K562 (cell line): Measurements from ENCODE around the gene ADAMTS2.

Source experiments
- CTCF ChIP-seq, 3 experiments: IDR thresholded peaks in 2 of 3; conservative IDR thresholded peaks in 1 of 3; 2 replicates each; pipeline ENCODE4 v1.5.1; 2011 to 2012; ENCODE audit warnings: low read length in 3 of 3, mild to moderate bottlenecking in 3 of 3, control low read depth in 2 of 3, improper control_type of control experiment in 1 of 3, inconsistent platforms in 1 of 3, low read depth in 1 of 3, mixed read lengths in 1 of 3, moderate library complexity in 1 of 3; ENCODE audit not compliant: insufficient read depth in 2 of 3
- HDAC6 ChIP-seq: IDR thresholded peaks from 2 replicates; pipeline ENCODE4 v1.6.1; 2012; ENCODE audit warnings: low read depth, mild to moderate bottlenecking, control low read depth, inconsistent platforms, low read length, moderate library complexity
- MAZ ChIP-seq, 2 experiments: fragments of 450-650 bp in 1 of 2; sonication (generic) in 1 of 2; formaldehyde crosslinking; IDR thresholded peaks in 1 of 2; conservative IDR thresholded peaks in 1 of 2; 2 replicates each; pipeline versions ENCODE4 v1.4.0 to v1.5.0; 2020; ENCODE audit warnings: mild to moderate bottlenecking in 1 of 2, missing genetic modification reagents in 1 of 2
- POLR2A ChIP-seq: fragments of 450-650 bp; conservative IDR thresholded peaks from 2 replicates; pipeline ENCODE4 v1.6.1; 2016
- ZNF3 ChIP-seq: fragments of 250-450 bp; sonication (Bioruptor Pico); IDR thresholded peaks from 2 replicates; pipeline ENCODE4 v1.5.0; 2021; ENCODE audit warnings: mild to moderate bottlenecking, moderate library complexity
- TF ChIP-seq, protein P1 (sequence below): sonication (generic); formaldehyde crosslinking; IDR thresholded peaks from 2 replicates; pipeline ENCODE4 v1.8.0; 2023; ENCODE audit warnings: missing genetic modification reagents, mild to moderate bottlenecking, borderline replicate concordance

DNA sequence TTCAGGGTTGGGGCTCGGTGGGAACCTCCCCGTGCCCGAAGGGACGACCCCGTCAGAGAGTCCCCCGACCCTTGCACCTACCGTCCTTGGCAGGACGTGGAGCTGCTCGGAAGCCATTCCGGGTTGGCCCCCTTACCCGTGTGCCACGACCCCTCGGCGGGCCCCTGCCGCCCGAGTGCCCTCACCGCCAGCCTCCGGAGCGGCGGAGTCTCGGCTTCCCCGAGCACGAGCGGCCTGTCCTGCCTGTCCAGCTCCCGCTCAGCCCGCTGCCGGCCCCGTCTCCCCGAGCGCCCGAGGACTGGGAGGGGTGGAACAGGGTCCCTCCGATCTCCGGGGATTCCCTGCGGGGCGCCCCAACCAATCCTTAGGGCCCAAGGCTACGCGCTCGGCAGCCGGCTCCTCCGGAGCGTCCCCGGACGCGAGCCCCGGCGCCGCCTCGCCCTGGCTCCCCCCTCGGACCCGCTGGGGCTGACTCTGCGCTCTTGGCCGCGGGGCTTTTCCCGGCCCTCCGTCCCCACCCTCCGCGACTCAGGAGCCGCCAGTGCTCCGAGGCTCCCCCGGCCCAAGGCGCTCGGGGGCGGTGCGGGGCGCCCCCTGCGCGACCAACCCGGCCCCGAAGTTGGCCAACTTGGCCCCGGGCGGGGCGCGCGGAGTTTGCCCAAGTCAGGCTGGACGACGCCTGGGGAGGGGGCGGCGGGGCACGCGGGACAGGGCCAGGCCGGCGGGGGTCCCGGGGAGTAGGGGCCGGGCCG, 654 bp downstream of the ADAMTS2 start:
- TF ChIP-seq, protein P1, sequence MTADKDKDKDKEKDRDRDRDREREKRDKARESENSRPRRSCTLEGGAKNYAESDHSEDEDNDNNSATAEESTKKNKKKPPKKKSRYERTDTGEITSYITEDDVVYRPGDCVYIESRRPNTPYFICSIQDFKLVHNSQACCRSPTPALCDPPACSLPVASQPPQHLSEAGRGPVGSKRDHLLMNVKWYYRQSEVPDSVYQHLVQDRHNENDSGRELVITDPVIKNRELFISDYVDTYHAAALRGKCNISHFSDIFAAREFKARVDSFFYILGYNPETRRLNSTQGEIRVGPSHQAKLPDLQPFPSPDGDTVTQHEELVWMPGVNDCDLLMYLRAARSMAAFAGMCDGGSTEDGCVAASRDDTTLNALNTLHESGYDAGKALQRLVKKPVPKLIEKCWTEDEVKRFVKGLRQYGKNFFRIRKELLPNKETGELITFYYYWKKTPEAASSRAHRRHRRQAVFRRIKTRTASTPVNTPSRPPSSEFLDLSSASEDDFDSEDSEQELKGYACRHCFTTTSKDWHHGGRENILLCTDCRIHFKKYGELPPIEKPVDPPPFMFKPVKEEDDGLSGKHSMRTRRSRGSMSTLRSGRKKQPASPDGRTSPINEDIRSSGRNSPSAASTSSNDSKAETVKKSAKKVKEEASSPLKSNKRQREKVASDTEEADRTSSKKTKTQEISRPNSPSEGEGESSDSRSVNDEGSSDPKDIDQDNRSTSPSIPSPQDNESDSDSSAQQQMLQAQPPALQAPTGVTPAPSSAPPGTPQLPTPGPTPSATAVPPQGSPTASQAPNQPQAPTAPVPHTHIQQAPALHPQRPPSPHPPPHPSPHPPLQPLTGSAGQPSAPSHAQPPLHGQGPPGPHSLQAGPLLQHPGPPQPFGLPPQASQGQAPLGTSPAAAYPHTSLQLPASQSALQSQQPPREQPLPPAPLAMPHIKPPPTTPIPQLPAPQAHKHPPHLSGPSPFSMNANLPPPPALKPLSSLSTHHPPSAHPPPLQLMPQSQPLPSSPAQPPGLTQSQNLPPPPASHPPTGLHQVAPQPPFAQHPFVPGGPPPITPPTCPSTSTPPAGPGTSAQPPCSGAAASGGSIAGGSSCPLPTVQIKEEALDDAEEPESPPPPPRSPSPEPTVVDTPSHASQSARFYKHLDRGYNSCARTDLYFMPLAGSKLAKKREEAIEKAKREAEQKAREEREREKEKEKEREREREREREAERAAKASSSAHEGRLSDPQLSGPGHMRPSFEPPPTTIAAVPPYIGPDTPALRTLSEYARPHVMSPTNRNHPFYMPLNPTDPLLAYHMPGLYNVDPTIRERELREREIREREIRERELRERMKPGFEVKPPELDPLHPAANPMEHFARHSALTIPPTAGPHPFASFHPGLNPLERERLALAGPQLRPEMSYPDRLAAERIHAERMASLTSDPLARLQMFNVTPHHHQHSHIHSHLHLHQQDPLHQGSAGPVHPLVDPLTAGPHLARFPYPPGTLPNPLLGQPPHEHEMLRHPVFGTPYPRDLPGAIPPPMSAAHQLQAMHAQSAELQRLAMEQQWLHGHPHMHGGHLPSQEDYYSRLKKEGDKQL (CRISPR knock-in tag): no peak
- TF ChIP-seq CTCF (IDR thresholded peaks at IDR 0.05 in 2 of 3, conservative IDR thresholded peaks at IDR 0.05 in 1 of 3; ENCODE audit: insufficient read depth in 2 of 3, low read depth in 1 of 3, low read length in 3 of 3): no peak
- TF ChIP-seq MAZ (CRISPR knock-in tag; conservative IDR thresholded peaks at IDR 0.05 in 1 of 2, IDR thresholded peaks at IDR 0.05 in 1 of 2): no peak
- no peak for TF ChIP-seq HDAC6
- no peak for TF ChIP-seq ZNF3 (CRISPR knock-in tag)
- no peak for TF ChIP-seq POLR2A
